GM12878 (cell line): ENCODE results near the gene INHBB. TPM values are rescaled to one million over a fixed set of nuclear protein-coding genes. Genes with fewer than 3 reads are reported as not detected.
A peak's percentile ranks its signal among the peaks of the same experiment; 100 is the strongest.

Source experiments
- ATAC-seq: fragments of 200-7000 bp; cut with Tn5 transposase; 3 replicates; pipeline ENCODE4 v1.9.1; 2020; ENCODE audit warnings: mild to moderate bottlenecking, moderate library complexity
- BruUV-seq: library from RNA; stranded (reverse); fragments of 400-500 nt; replicated peaks from 2 replicates; lab custom pipeline; 2021; lab: Mats Ljungman, UMichigan
- CTCF ChIA-PET: fragments of 300-600 bp; sonication (Branson Sonifier 250); formaldehyde crosslinking; extraction: SDS; loops from one replicate; lab custom pipeline; 2021; ENCODE audit warnings: inconsistent platforms; lab: Yijun Ruan, JAX
- POLR2A ChIA-PET: fragments of 350-600 bp; formaldehyde crosslinking; extraction: SDS; loops from one replicate; lab custom pipeline; 2021; ENCODE audit warnings: inconsistent platforms; lab: Charles Lee
- RAD21 ChIA-PET: fragments of 300-600 bp; sonication (Branson Sonifier 250); formaldehyde crosslinking; loops from one replicate; lab custom pipeline; 2023; ENCODE audit warnings: antibody characterized with exemption; ENCODE audit not compliant: unreplicated experiment; lab: Charles Lee
- SMC1A ChIA-PET: fragments of 300-600 bp; sonication (Branson Sonifier 250); formaldehyde crosslinking; loops from one replicate; lab custom pipeline; 2023; ENCODE audit not compliant: unreplicated experiment, uncharacterized antibody; lab: Charles Lee
- DNase-seq: peaks from one replicate; pipeline ENCODE4 v3.0.0-alpha.2; 2011; ENCODE audit warnings: low read depth, low spot score
- FAIRE-seq: peaks from 3 replicates; lab custom pipeline; 2011; peaks lifted over from hg19 to GRCh38; lab: Jason Lieb, UNC
- H2AFZ ChIP-seq: 2 replicates; pipeline ENCODE4 v1.6.0; 2011; ENCODE audit warnings: low read depth, low read length, control low read depth; ENCODE audit not compliant: control insufficient read depth
- H3K27ac ChIP-seq: 2 replicates; pipeline ENCODE4 v1.5.1; 2011; ENCODE audit warnings: control low read depth; ENCODE audit not compliant: control insufficient read depth, insufficient read depth
- H3K27me3 ChIP-seq, 2 experiments: replicated peaks in 1 of 2; 2 replicates each; pipeline versions ENCODE4 v1.6.0 to v1.6.1; 2011; ENCODE audit warnings: low read length in 1 of 2; ENCODE audit not compliant: control insufficient read depth in 2 of 2, insufficient read depth in 2 of 2
- H3K36me3 ChIP-seq, 2 experiments: 2 replicates each; pipeline ENCODE4 v1.5.1; 2011; ENCODE audit warnings: low read length in 1 of 2; ENCODE audit not compliant: control insufficient read depth in 2 of 2, insufficient read depth in 2 of 2
- H3K4me1 ChIP-seq: 2 replicates; pipeline ENCODE4 v1.6.1; 2011; ENCODE audit warnings: mild to moderate bottlenecking, low read length, moderate library complexity, mixed read lengths; ENCODE audit not compliant: control insufficient read depth, insufficient read depth
- H3K4me2 ChIP-seq: 2 replicates; pipeline ENCODE4 v1.6.0; 2011; ENCODE audit warnings: control low read depth; ENCODE audit not compliant: control insufficient read depth, insufficient read depth
- H3K4me3 ChIP-seq: fragments of 200-600 bp; sonication (generic); 2 replicates; pipeline ENCODE4 v1.5.1; 2016
- H3K79me2 ChIP-seq: 2 replicates; pipeline ENCODE4 v1.6.0; 2011; ENCODE audit warnings: low read length; ENCODE audit not compliant: control insufficient read depth, insufficient read depth
- H3K9ac ChIP-seq: 2 replicates; pipeline ENCODE4 v1.8.0; 2011; ENCODE audit warnings: low read length, control low read depth, mixed read lengths; ENCODE audit not compliant: control insufficient read depth, insufficient read depth
- H3K9me3 ChIP-seq: replicated peaks from 3 replicates; pipeline ENCODE4 v1.5.1; 2011; ENCODE audit warnings: mild to moderate bottlenecking, low read length; ENCODE audit not compliant: control insufficient read depth, insufficient read depth
- H4K20me1 ChIP-seq: 2 replicates; pipeline ENCODE4 v1.6.0; 2011; ENCODE audit not compliant: control insufficient read depth, insufficient read depth
- BHLHE40 ChIP-seq, 2 experiments: fragments of 450-650 bp in 1 of 2; IDR thresholded peaks; 2 replicates each; pipeline ENCODE4 v1.6.1; 2011 to 2017; ENCODE audit warnings: low read depth in 2 of 2, borderline replicate concordance in 1 of 2, improper control_type of control experiment in 1 of 2, low read length in 1 of 2, mild to moderate bottlenecking in 1 of 2
- CBFB ChIP-seq: IDR thresholded peaks from 2 replicates; pipeline ENCODE4 v1.6.1; 2016; ENCODE audit warnings: antibody characterized with exemption, low read depth
- CREB1 ChIP-seq: IDR thresholded peaks from 2 replicates; pipeline ENCODE4 v1.6.1; 2012; ENCODE audit warnings: low read depth, mild to moderate bottlenecking, inconsistent platforms
- E2F4 ChIP-seq: IDR thresholded peaks from 2 replicates; pipeline ENCODE4 v1.6.1; 2012; ENCODE audit warnings: low read depth, low read length, improper control_type of control experiment
- HDAC6 ChIP-seq: fragments of 200-600 bp; sonication (generic); IDR thresholded peaks from one replicate; pipeline ENCODE4 v1.8.0; 2017; ENCODE audit warnings: antibody characterized with exemption; ENCODE audit not compliant: unreplicated experiment
- KLF5 ChIP-seq: fragments of 450-650 bp; IDR thresholded peaks from 2 replicates; pipeline ENCODE4 v1.6.1; 2014; ENCODE audit warnings: mild to moderate bottlenecking; ENCODE audit not compliant: partially characterized antibody
- MAX ChIP-seq: IDR thresholded peaks from 2 replicates; pipeline ENCODE4 v1.6.1; 2012; ENCODE audit warnings: low read depth, low read length, improper control_type of control experiment
- MEF2B ChIP-seq: fragments of 450-650 bp; IDR thresholded peaks from 2 replicates; pipeline ENCODE4 v1.6.1; 2018; ENCODE audit warnings: mild to moderate bottlenecking, moderate library complexity; ENCODE audit not compliant: partially characterized antibody, poor library complexity, severe bottlenecking
- MLLT1 ChIP-seq: fragments of 450-650 bp; IDR thresholded peaks from 2 replicates; pipeline ENCODE4 v1.6.1; 2016; ENCODE audit warnings: mild to moderate bottlenecking
- MTA2 ChIP-seq: fragments of 450-650 bp; IDR thresholded peaks from 2 replicates; pipeline ENCODE4 v1.6.1; 2016; ENCODE audit warnings: low read depth, mild to moderate bottlenecking, moderate library complexity
- NFYA ChIP-seq: IDR thresholded peaks from 2 replicates; pipeline ENCODE4 v1.6.1; 2011; ENCODE audit warnings: low read depth, mild to moderate bottlenecking, low read length, improper control_type of control experiment, borderline replicate concordance
- SMARCA5 ChIP-seq: fragments of 450-650 bp; IDR thresholded peaks from 2 replicates; pipeline ENCODE4 v1.6.1; 2017; ENCODE audit warnings: mild to moderate bottlenecking
- SREBF2 ChIP-seq: IDR thresholded peaks from 2 replicates; pipeline ENCODE4 v1.6.1; 2012; ENCODE audit warnings: mild to moderate bottlenecking, low read length
- TCF7 ChIP-seq: IDR thresholded peaks from 2 replicates; pipeline ENCODE4 v1.6.1; 2014; ENCODE audit warnings: antibody characterized with exemption, borderline replicate concordance
- ZBED1 ChIP-seq: IDR thresholded peaks from 2 replicates; pipeline ENCODE4 v1.6.1; 2016; ENCODE audit warnings: borderline replicate concordance
- ZNF384 ChIP-seq: IDR thresholded peaks from 2 replicates; pipeline ENCODE4 v1.6.1; 2012; ENCODE audit warnings: low read depth, mild to moderate bottlenecking, low read length, improper control_type of control experiment, borderline replicate concordance
- ZSCAN29 ChIP-seq: fragments of 450-650 bp; IDR thresholded peaks from 2 replicates; pipeline ENCODE4 v1.6.1; 2017; ENCODE audit warnings: mild to moderate bottlenecking, moderate library complexity
- WGBS: methylation state at CpG from one replicate; pipeline ENCODE4 v1.1.6; 2016; ENCODE audit warnings: low lambda C conversion rate; ENCODE audit not compliant: insufficient replicate concordance, insufficient coverage; ENCODE audit errors: missing lambda C conversion rate; 5-methylcytosine and 5-hydroxymethylcytosine counted together
- in situ Hi-C: fragments of 300-500 bp; cut with MboI; formaldehyde crosslinking; loops from 9 replicates; pipeline ENCODE4 v1.14.3; 2018; ENCODE audit warnings: mixed read lengths
- intact Hi-C: fragments of 100-400 bp; cut with micrococcal nuclease; formaldehyde crosslinking; loops from one replicate; pipeline ENCODE4 v1.14.2; 2022; ENCODE audit not compliant: unreplicated experiment
- polyA plus RNA-seq, 11 experiments: library from polyadenylated mRNA; depleted of rRNA in 4 of 11; unstranded in 6 of 11; stranded (reverse) in 5 of 11; fragments of >200 nt; fragmentation: Nextera tagmentation in 4 of 11; fragmentation: Illumina TruSeq in 1 of 11; extraction: Ambion mirVana in 4 of 11; extraction: Trizol in 1 of 11; gene quantifications; 1 replicate in 1 of 11; 2 replicates in 10 of 11; pipeline versions ENCODE4 v1.2.1 to v1.2.3, GENCODE V29; 2011 to 2016; ENCODE audit warnings: inconsistent platforms in 2 of 11, missing spikeins in 2 of 11, low read depth in 1 of 11
- total RNA-seq, 4 experiments: library from RNA; depleted of rRNA in 3 of 4; stranded (reverse); fragments of >200 nt in 3 of 4; fragmentation: Illumina TruSeq in 1 of 4; extraction: Trizol in 1 of 4; gene quantifications; 2 replicates each; pipeline versions ENCODE4 v1.2.1 to v1.2.3, GENCODE V29; 2013 to 2021
- TF ChIP-seq, protein P1 (sequence below): IDR thresholded peaks from 2 replicates; pipeline ENCODE4 v1.6.1; 2011; ENCODE audit warnings: mild to moderate bottlenecking, low read depth, low read length, moderate library complexity; ENCODE audit not compliant: insufficient replicate concordance
- TF ChIP-seq, protein P2 (sequence below): IDR thresholded peaks from 2 replicates; pipeline ENCODE4 v1.6.1; 2011; ENCODE audit warnings: low read depth, mild to moderate bottlenecking, low read length, moderate library complexity, borderline replicate concordance; ENCODE audit errors: extremely low read depth

The INHBB gene
- total and polyA plus RNA-seq, 10 of the 15 experiments (the other 5 are each of a cell fraction or from before 2014, with no cell fraction given): 0.05 TPM; not detected in 9

DNA sequence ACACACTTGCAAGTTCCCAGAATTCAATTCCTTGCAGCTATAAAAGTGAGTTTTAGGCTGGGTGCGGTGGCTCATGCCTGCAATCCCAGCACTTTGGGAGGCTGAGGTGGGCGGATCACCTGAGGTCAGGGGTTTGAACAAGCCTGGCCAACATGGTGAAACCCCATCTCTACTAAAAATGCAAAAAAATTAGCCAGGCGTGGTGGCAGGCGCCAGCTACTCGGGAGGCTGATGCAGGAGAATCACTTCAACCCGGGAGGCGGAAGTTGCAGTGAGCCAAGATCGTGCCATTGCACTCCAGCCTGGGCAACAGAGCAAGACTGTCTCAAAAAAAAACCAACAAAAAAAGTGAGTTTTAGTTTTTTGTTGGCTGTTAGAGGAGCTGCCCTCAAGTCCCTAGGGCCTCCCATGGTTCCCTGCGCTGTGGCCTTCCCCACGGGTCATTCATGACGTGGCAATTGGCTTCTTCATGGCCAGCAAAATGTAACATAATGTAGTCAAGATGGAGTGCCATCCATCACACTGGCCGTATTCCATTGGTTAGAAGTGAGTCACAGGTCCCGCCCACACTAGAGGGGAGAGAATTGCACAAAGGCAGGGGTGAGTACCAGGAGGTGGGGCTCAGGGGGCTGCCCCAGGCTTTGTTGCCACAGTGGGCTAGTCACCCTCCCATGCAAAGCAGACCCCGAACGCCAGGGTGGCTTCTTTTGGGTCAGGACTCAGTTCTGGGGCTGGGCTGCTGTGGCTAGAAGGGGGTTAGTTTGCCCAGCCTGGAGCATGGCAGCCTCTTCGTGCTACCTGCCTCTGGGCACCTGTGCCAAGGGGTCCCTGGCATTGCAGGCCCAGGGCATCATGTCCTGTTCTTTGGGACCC lies 37.7 kb upstream of the INHBB start:
- in situ Hi-C loops: no loop called here
- Histone ChIP-seq H3K9ac (no peak overlapping the region), H3K4me3 (no peak overlapping the region), H3K4me2 (peak overlapping the region; percentile 64), H3K79me2 (no peaks in the 10 kb centered on the region), H3K27me3 (no peaks in the 10 kb centered on the region), H3K9me3 (no peaks in the 10 kb centered on the region), H2AFZ (peak overlapping the region; percentile 68), H3K4me1 (peaks cover 36% of the 10 kb centered on the region), H3K36me3 (no peaks in the 10 kb centered on the region), H3K27ac (peak overlapping the region; percentile 59), H4K20me1 (no peaks in the 10 kb centered on the region)
- no peak for FAIRE-seq
- no TSS peak for BruUV-seq
- ATAC-seq: peak; percentile 73
- ChIA-PET RAD21 (interaction anchor here (1.2 to 1.3 kb wide), 3 partner anchors 15 to 77 kb away, joined by 4 to 5 read pairs (median 4); no protein-coding TSS in a partner anchor), CTCF (interaction anchor here (0.6 to 7.5 kb wide), 3 partner anchors 81 to 553 kb away, joined by 3 to 148 read pairs (median 48); no protein-coding TSS in a partner anchor), SMC1A (interaction anchor here (0.9 to 7.4 kb wide), 6 partner anchors 12 to 198 kb away, joined by 3 to 106 read pairs (median 4); no protein-coding TSS in a partner anchor), POLR2A (interaction anchor here (0.7 kb wide), 1 partner anchor 54 kb away, joined by 3 read pairs; no protein-coding TSS in a partner anchor)
- intact Hi-C loops: no loop called here
- peak; percentile 35 for DNase-seq
- WGBS: 8% methylated on average over 16 of the region's 16 CpGs
- TF ChIP-seq SREBF2: no peak
- TF ChIP-seq CBFB: no peak
- no peak for TF ChIP-seq ZNF384
- TF ChIP-seq ZBED1: no peak
- TF ChIP-seq E2F4: no peak
- TF ChIP-seq, protein P1, sequence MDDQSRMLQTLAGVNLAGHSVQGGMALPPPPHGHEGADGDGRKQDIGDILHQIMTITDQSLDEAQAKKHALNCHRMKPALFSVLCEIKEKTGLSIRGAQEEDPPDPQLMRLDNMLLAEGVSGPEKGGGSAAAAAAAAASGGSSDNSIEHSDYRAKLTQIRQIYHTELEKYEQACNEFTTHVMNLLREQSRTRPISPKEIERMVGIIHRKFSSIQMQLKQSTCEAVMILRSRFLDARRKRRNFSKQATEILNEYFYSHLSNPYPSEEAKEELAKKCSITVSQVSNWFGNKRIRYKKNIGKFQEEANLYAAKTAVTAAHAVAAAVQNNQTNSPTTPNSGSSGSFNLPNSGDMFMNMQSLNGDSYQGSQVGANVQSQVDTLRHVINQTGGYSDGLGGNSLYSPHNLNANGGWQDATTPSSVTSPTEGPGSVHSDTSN: peak; percentile 77
- no peak for TF ChIP-seq ZSCAN29
- TF ChIP-seq NFYA: no peak
- no peak for TF ChIP-seq MAX
- TF ChIP-seq MEF2B: peak; percentile 65
- TF ChIP-seq TCF7: no peak
- TF ChIP-seq, protein P2, sequence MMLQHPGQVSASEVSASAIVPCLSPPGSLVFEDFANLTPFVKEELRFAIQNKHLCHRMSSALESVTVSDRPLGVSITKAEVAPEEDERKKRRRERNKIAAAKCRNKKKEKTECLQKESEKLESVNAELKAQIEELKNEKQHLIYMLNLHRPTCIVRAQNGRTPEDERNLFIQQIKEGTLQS: no peak
- peak; percentile 77 for TF ChIP-seq CREB1
- TF ChIP-seq KLF5: no peak
- no peak for TF ChIP-seq SMARCA5
- no peak for TF ChIP-seq MLLT1
- no peak for TF ChIP-seq MTA2
- TF ChIP-seq BHLHE40 (IDR thresholded peaks at IDR 0.05; ENCODE audit: borderline replicate concordance in 1 of 2, low read depth in 2 of 2, low read length in 1 of 2): peak in 1 of 2 experiments; percentile 55; a peak in 1 of 4 replicates
- TF ChIP-seq HDAC6: no peak
